Hindlimb muscle (tissue), 1 donor: Measurements from ENCODE around the gene UTP3. TPM values are rescaled to one million over a fixed set of nuclear protein-coding genes. Genes with fewer than 3 reads are reported as not detected.
"Not testable (repeated sequence)": the region's sequence is repeated elsewhere in the genome, so short reads cannot be mapped to it uniquely, and the experiment has no call there.

Experiments
- DNase-seq: peaks from one replicate; pipeline ENCODE4 v3.0.0-alpha.2; 2013
- polyA plus RNA-seq: library from polyadenylated mRNA; unstranded; fragments of 120-200 nt; gene quantifications from one replicate; pipeline ENCODE4 v1.2.1, GENCODE V29; 2013; ENCODE audit not compliant: insufficient read length

The UTP3 gene
- polyA plus RNA-seq, 1 donor, result 21.2 TPM

DNA sequence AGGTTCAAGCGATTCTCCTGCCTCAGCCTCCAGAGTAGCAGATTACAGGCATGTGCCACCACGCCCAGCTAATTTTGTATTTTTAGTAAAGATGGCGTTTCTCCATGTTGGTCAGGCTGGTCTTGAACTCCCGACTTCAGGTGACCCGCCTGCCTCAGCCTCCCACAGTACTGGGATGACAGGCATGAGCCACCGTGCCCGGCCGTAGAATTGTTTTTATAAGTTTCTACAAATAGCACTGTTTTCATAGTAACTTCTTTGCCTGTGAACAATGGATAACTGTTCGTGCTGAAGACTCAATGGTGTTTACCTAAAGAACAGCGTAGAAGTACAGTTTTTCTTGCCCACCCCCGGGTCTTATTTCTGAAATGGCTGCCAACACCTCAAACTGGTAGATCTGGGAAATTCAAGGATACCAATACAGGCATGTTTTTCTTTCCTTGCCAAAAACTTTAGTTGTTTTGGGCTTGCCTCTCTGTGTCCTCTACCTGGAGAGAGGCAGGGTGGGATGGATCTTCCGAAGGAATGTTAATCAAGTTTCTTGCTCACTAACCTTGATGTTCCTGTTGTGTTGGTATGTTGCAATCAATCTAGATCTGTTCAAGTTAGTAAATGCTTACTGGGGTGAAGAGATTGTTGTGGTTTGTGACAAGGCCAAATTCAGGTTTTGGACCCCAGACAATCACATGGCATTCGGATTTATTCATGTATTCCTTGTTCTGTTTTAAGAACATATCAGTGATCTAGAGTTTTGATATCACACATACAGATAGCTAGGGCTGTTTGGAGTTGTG lies 30.7 kb downstream of the UTP3 start:
- no peak for DNase-seq

DNA sequence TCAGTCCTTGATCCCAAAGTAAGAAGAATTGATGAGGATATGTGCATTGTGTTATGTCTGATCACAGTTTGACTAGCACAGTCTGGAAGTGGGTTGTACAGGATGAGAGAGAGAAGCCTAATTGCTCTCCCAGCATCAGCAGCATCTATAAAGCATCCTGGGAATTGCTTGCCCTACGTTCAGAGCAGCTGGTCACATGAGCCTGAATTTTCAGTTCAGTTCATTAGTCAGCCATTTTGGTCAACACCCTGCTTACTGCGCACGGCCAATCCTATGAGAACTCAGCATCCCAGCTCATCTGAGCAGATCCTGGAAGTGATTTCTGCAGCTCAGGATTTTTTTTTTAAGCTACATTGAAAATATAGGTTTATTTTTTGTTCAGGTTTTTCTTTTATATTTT lies 33.4 kb downstream of the UTP3 start, which contains the start of gene RUFY3:
TSS of gene RUFY3 (plus strand) at position 218 of the 400 bp plus-strand sequence. CDS start 610 bp downstream, outside the sequence.
- peak; percentile 81 for DNase-seq

GRCh38 chr4:70722199-70722791 lies 34.0 kb downstream of the UTP3 start:
- peak; percentile 14 for DNase-seq

DNA sequence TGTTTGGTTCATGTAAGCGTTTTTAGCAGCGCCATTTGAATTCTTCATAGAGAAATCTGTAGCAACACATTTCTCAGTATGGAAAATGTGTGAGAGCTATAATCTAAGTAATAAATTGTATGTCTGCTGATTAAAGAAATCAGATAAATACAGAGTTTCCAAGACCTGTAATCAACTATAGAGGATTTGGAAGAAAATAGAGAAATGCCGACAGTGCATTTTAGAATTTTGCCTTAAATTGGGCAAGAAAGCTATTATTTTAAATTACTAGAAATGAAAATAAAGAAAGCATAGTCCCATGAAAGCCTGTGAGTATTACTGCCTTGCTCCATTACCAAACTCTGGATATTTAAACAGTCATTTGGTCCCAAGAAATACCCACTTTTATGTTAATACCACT lies 36.1 kb downstream of the UTP3 start:
- DNase-seq, result no peak

DNA sequence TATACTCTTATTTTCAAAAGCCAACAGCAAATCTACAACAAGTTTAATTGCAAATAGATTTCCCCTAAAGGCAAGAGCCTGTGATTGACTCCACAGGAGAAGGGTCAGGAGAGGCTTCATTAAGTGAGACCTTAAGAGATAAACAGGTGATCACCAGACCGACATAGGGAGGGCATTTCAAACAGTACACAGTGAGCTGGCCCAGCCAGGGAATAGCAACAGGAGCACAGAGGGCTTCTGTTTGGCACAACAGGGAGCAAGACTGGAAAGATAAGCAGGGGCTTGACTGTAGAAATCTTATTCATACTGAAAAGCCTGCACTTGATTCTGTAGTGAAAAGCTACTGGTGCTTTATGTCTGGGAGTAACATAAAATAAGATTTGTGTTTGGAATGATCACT lies 37.3 kb downstream of the UTP3 start:
- DNase-seq, result no peak

DNA sequence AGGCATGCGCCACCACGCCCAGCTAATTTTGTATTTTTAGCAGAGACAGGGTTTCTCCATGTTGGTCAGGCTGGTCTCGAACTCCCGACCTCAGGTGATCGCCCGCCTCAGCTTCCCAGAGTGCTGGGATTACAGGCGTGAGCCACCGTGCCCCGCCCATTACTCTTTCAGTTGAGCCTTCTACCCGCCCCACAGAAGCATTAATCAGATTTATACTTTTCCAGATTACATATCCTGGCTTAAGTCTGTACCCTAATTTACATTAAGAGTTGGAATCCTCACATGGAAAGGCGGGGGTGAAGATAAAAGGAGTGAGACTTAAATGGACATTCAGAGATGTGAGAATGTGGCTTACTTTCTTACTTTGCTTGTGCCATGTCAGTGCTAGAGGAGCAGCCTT lies 38.2 kb downstream of the UTP3 start:
- not testable (repeated sequence) for DNase-seq

- no peak for DNase-seq
Measured at GRCh38 chr4:70728091-70728490, 39.8 kb downstream of the UTP3 start.

DNA sequence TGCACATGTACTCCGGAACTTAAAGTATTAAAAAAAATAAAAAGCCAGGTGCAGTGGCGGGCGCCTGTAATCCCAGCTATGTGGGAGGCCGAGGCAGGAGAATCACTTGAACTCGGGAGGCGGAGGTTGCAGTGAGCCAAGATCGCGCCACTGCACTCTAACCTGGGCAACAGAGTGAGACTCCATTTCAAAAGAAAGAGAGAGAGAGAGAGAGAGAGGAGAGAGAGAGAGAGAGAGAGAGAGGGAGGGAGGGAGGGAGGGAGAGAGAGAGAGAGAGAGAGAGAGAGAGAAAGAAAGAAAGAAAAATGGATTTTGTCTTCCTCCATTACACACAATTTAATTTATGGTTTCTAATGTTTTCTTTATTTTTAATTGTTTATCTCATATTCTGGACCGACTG lies 44.5 kb downstream of the UTP3 start:
- not testable (repeated sequence) for DNase-seq

GRCh38 chr4:70734168-70734954 lies 46.0 kb downstream of the UTP3 start:
- DNase-seq, result peak; percentile 13

- no peak for DNase-seq
Measured at GRCh38 chr4:70734971-70735370, 46.6 kb downstream of the UTP3 start.

GRCh38 chr4:70735915-70736314 lies 47.6 kb downstream of the UTP3 start:
- not testable (repeated sequence) for DNase-seq

GRCh38 chr4:70737006-70737405 lies 48.7 kb downstream of the UTP3 start:
- no peak for DNase-seq

DNA sequence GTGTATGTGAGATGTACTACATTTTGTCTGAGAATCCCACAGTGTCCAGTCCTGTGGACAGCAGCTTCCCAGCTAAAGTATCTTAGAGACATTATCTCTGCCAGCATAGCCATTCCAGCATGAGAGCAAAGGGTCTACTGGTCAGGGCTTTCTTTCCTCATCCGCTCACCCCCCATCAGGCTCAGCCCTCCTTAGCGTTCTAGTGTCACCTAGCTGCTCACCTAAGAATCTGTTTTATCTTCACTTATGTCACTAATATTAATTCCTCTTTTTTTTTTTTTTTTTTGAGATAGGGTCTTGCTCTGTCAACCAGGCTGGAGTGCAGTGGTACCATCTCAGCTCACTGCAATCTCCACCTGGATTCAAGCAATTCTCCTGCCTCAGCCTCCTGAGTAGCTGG lies 49.1 kb downstream of the UTP3 start:
- DNase-seq, result no peak

- no peak for DNase-seq
Measured at GRCh38 chr4:70739496-70740337, 51.4 kb downstream of the UTP3 start.

Other genes starting within 250 kb of the UTP3 start
- not detected for gene MUC7, start 216.3 kb upstream of the UTP3 start, polyA plus RNA-seq
- not detected for gene AMTN, start 170.0 kb upstream of the UTP3 start, polyA plus RNA-seq
- not detected for gene AMBN, start 96.3 kb upstream of the UTP3 start, polyA plus RNA-seq
- 2.9 TPM for gene ENAM, start 59.8 kb upstream of the UTP3 start, polyA plus RNA-seq
- 0.93 TPM for gene JCHAIN, start 22.0 kb upstream of the UTP3 start, polyA plus RNA-seq
- 85.5 TPM for gene RUFY3, start 33.4 kb downstream of the UTP3 start, polyA plus RNA-seq
- 145 TPM for gene GRSF1, start 151.4 kb downstream of the UTP3 start, polyA plus RNA-seq
- 27.4 TPM for gene MOB1B, start 213.8 kb downstream of the UTP3 start, polyA plus RNA-seq